ENCODE measurements around the gene CCDC183.
"Not testable (repeated sequence)": the region's sequence is repeated elsewhere in the genome, so short reads cannot be mapped to it uniquely, and the experiment has no call there.

CCDC183 gene

DNA sequence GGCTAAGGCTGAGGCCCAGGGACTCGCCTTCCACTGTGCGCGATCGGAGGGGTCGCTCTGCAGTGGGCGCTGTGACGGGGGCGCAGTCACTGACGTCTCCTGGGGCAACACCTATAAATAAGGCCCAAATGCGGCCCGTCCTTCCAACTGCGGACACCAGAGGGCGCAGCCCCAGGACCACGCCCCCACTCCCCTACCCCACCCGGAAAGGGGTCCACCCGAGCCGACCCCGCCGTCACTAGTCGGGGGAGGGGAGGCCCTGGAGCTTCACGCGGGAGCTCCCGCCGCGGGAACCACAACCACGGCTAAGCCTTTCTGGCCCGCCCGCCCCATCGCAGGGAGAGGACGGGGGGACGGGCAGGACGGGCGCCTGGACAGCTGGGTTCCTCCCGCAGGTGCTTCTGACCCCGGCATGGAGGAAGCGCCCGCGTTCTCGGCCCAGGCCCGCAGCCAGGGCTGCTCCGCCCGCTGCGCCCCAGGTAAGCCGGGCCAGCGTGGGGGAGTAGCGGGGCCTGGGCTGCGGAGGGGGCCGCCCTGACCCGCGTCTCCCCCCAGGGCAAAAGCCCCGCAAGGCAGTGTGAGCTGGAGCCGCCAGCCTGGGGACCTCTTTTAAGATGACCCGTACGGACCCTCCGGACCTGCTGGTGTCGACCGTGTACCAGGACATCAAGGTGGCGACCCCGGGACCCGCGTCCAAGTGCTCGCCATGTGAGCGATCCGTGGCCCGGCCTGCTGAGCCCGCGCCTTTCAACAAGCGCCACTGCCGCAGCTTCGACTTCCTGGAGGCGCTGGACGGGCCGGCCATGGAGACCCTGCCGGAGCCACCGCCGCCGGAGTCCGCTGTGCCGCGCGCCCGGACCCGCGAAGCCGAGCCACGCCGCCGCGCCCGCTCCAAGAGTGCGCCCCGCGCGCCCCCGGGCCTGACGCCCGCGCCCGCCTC, 47.9 kb downstream of the CCDC183 start:
- Histone ChIP-seq H3K4me1 (ENCODE audit: control insufficient read depth, insufficient read depth, low read length) (peaks cover 29% of the 10 kb centered on the region), H3K36me3 (ENCODE audit: control insufficient read depth, insufficient read depth, low read length) (peaks cover 10% of the 10 kb centered on the region)
- not testable (repeated sequence) for H3K4me3 ChIP-seq (ENCODE audit: low read depth, low read length); H3K9ac ChIP-seq (ENCODE audit: low read length); H3K9me3 ChIP-seq (ENCODE audit: control insufficient read depth, insufficient read depth, low read depth, low read length); H3K27me3 ChIP-seq (ENCODE audit: control insufficient read depth, insufficient read depth, low read length); H3K27ac ChIP-seq (ENCODE audit: low read depth, low read length)

DNA sequence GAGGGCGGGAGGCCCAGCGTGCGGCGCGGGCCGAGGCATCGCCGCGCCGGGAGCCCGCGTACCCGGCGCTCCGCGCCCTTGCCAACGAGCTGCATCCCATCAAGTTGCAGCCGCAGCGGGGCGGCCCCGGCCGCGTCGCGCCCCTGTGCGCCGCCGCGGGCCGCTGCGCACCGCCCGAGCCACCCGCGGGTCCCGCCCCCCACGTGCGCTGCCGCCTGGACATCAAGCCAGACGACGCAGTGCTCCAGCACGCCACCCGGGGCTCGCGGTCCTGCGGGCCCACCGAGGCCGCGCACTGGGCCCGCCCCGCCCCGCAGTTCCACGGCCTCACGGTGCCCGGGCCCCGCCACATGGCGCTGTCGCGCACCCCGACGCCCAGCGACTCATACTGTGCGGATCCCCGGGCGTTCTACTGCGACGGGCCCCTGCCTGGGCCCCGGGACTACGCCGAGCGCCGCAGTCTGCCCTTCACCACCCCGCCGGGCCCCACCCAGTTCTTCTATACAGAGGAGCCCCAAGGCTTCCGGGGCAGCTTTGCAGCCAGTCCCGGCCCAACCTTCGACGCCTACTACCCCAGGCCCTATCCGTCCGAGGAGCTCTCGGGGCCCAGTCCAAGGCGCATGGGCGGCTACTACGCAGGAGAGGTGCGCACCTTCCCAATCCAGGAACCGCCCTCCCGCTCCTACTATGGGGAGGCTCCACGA, 48.8 kb downstream of the CCDC183 start:
- H3K27ac ChIP-seq (ENCODE audit: low read depth, low read length), result no peak overlapping the region
- H3K4me3 ChIP-seq (ENCODE audit: low read depth, low read length), result no peak overlapping the region
- H3K27me3 ChIP-seq (ENCODE audit: control insufficient read depth, insufficient read depth, low read length), result peaks cover 5% of the 10 kb centered on the region; the same call in 1 of the 2 replicates
- no peak overlapping the region for H3K9ac ChIP-seq (ENCODE audit: low read length)
- H3K36me3 ChIP-seq (ENCODE audit: control insufficient read depth, insufficient read depth, low read length), result peaks cover 3% of the 10 kb centered on the region
- H3K9me3 ChIP-seq (ENCODE audit: control insufficient read depth, insufficient read depth, low read depth, low read length), result no peaks in the 10 kb centered on the region
- peaks cover 25% of the 10 kb centered on the region for H3K4me1 ChIP-seq (ENCODE audit: control insufficient read depth, insufficient read depth, low read length)

DNA sequence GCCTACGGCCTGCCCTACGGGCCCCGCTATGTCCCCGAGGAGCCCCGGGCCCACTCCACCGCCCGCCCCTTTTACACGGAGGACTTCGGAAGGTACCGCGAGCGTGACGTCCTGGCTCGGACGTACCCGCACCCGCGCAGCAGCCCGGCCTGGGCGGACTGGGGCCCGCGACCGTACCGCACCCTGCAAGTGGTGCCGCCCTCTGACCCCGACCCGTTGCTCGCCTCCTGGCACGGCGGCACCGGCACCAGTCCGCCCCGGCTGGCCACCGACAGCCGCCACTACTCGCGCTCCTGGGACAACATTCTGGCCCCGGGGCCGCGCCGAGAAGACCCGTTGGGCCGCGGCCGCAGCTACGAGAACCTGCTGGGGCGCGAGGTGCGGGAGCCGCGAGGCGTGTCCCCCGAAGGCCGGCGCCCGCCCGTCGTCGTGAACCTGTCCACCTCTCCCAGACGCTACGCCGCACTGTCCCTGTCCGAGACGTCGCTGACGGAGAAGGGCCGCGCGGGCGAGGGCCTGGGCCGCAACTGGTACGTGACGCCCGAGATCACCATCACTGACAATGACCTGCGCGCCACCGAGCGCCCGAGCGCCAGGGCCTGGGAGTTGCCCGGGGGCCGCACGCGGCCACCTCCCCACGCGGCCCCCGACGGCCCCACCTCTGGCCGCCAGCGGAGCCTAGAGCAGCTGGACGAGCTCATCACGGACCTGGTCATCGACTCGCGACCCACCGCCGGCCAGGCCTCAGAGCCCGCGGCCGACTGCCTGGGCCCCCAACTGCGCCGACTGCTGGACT, 49.5 kb downstream of the CCDC183 start:
- Histone ChIP-seq H3K9ac (ENCODE audit: low read length) (no peak overlapping the region), H3K4me1 (ENCODE audit: control insufficient read depth, insufficient read depth, low read length) (peaks cover 25% of the 10 kb centered on the region), H3K4me3 (ENCODE audit: low read depth, low read length) (no peak overlapping the region; the same call in 1 of the 2 replicates), H3K36me3 (ENCODE audit: control insufficient read depth, insufficient read depth, low read length) (peaks cover 7% of the 10 kb centered on the region), H3K27me3 (ENCODE audit: control insufficient read depth, insufficient read depth, low read length) (peaks cover 5% of the 10 kb centered on the region; the same call in 1 of the 2 replicates), H3K9me3 (ENCODE audit: control insufficient read depth, insufficient read depth, low read depth, low read length) (no peaks in the 10 kb centered on the region), H3K27ac (ENCODE audit: low read depth, low read length) (no peak overlapping the region)

DNA sequence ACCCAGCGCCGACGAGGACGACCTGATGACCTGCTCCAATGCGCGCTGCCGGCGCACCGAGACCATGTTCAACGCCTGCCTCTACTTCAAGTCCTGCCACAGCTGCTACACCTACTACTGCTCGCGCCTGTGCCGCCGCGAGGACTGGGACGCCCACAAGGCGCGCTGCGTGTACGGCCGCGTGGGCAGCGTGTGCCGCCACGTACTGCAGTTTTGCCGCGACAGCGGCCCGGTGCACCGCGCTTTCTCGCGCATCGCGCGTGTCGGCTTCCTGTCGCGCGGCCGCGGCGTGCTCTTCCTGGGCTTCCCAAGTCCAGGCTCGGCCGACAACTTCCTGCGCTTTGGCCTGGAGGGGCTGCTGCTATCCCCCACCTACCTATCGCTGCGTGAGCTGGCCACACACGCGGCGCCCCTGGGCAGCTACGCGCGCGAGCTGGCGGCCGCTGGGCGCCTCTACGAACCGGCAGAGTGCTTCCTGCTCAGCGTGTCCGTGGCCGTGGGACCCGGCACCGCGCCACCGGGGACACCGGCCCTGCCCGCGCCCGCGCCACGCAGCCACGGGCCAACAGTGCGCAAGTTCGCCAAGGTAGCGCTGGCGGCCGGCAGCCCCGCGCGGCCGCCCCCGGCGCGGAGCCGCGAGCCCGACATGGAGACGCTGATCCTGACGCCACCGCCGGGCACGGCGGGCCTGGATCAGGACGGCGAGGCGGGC, 50.4 kb downstream of the CCDC183 start:
- no peak overlapping the region for H3K27ac ChIP-seq (ENCODE audit: low read depth, low read length)
- peaks cover 16% of the 10 kb centered on the region for H3K36me3 ChIP-seq (ENCODE audit: control insufficient read depth, insufficient read depth, low read length)
- no peaks in the 10 kb centered on the region for H3K9me3 ChIP-seq (ENCODE audit: control insufficient read depth, insufficient read depth, low read depth, low read length)
- peak overlapping the region; percentile 49 for H3K9ac ChIP-seq (ENCODE audit: low read length)
- H3K4me3 ChIP-seq (ENCODE audit: low read depth, low read length), result peak overlapping the region; percentile 64
- H3K4me1 ChIP-seq (ENCODE audit: control insufficient read depth, insufficient read depth, low read length), result peaks cover 16% of the 10 kb centered on the region
- peaks cover 5% of the 10 kb centered on the region; the same call in 1 of the 2 replicates for H3K27me3 ChIP-seq (ENCODE audit: control insufficient read depth, insufficient read depth, low read length)

DNA sequence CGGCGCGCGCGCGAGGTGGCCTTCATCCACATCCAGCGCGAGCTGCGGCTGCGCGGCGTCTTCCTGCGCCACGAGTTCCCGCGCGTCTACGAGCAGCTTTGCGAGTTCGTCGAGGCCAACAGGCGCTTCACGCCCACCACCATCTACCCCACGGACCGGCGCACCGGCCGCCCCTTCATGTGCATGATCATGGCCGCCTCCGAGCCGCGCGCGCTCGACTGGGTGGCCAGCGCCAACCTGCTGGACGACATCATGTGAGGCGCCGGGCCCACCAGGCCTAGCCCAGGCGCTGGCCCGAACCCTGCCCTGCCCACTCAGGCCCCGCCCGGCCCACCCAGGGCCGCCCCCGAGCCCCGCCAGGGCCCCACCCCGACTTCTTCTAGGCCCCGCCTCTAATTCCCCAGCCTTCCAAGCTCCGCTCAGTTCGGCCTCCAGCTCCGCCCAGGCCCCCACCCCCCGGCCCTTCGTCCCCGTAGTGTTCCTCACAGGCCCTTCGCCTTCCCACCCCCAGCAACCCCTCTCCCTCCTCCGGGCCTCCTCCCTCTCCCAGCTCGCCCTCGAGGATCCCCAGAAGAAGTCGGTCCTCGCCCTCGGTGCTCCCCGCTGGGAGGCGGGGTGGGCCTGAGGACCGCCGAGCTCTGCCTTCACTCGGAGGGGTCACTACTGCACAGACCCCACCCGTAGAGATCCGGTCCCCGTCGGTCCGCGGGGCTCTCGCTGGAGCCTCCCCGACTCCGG, 51.1 kb downstream of the CCDC183 start:
- Histone ChIP-seq H3K9ac (ENCODE audit: low read length) (peak overlapping the region; percentile 84), H3K27me3 (ENCODE audit: control insufficient read depth, insufficient read depth, low read length) (peaks cover 5% of the 10 kb centered on the region; the same call in 1 of the 2 replicates), H3K9me3 (ENCODE audit: control insufficient read depth, insufficient read depth, low read depth, low read length) (no peaks in the 10 kb centered on the region), H3K36me3 (ENCODE audit: control insufficient read depth, insufficient read depth, low read length) (peaks cover 20% of the 10 kb centered on the region), H3K27ac (ENCODE audit: low read depth, low read length) (peak overlapping the region; percentile 89; the same call in 1 of the 2 replicates), H3K4me1 (ENCODE audit: control insufficient read depth, insufficient read depth, low read length) (peaks cover 12% of the 10 kb centered on the region), H3K4me3 (ENCODE audit: low read depth, low read length) (peak overlapping the region; percentile 97)

DNA sequence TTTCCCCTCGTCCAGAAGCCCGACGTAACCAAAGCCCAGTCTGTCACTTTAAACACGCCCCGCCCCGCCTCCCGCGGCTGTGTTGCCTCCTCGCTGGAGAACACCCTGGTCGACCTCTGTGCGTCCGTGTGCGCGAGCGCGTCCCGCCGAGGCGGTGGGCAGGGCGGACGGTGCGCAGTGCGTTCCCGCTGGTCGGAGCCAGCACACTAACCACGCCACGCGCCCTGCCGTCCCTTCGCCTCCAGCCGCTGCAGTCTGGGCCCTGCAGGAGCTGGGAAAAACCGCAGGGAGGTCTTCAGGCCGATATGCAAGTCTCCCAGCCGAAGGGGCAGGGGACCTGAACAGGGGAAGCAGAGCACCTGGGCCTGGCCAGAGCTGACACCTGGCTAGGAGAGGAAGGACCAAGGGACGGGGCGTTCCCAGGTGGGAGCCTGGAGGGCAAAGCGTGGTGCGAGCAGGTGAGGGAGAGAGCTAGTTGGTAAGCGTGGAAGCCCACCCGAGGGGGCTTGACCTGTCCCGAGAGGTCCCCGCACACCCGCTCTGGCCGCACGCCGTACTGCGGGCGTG, 51.8 kb downstream of the CCDC183 start:
- peaks cover 9% of the 10 kb centered on the region for H3K4me1 ChIP-seq (ENCODE audit: control insufficient read depth, insufficient read depth, low read length)
- H3K27ac ChIP-seq (ENCODE audit: low read depth, low read length), result peak overlapping the region; percentile 89; the same call in 1 of the 2 replicates
- peak overlapping the region; percentile 97 for H3K4me3 ChIP-seq (ENCODE audit: low read depth, low read length)
- H3K9me3 ChIP-seq (ENCODE audit: control insufficient read depth, insufficient read depth, low read depth, low read length), result no peaks in the 10 kb centered on the region
- peaks cover 5% of the 10 kb centered on the region; the same call in 1 of the 2 replicates for H3K27me3 ChIP-seq (ENCODE audit: control insufficient read depth, insufficient read depth, low read length)
- peak overlapping the region; percentile 84 for H3K9ac ChIP-seq (ENCODE audit: low read length)
- H3K36me3 ChIP-seq (ENCODE audit: control insufficient read depth, insufficient read depth, low read length), result peaks cover 20% of the 10 kb centered on the region

DNA sequence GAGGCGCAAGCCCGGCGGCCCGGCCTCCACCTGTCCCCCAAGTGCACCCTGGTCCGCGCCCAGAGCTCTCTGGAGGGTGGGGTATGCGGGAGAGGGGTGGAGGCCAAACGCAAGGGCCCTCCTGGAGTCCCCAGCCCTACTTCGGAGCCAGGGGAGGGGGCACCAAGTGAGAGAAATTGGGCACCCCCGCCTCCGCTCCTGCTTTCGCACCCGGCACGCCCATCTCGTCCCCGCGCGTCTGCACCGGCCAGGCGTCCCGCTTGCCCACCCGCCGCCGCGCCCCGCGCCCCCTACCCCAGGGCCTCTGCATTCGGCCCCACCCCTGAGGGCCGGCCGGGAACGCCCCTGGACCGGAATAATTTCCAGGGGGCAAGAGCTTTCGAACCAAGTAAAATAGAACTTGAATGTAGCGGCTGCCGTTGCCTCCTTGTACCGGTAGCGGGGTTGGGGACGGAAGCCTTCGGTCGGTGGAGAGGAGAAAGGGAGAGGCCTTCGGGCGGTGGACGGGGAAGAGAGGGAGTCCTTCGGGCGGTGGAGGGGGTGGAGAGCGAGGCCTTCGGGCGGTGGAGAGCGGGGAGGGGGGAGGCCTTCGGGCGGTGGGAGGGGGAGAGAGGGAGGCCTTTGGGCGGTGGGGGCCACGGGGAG, 52.4 kb downstream of the CCDC183 start:
- peak overlapping the region; percentile 89; the same call in 1 of the 2 replicates for H3K27ac ChIP-seq (ENCODE audit: low read depth, low read length)
- peak overlapping the region; percentile 97 for H3K4me3 ChIP-seq (ENCODE audit: low read depth, low read length)
- H3K27me3 ChIP-seq (ENCODE audit: control insufficient read depth, insufficient read depth, low read length), result peaks cover 5% of the 10 kb centered on the region; the same call in 1 of the 2 replicates
- peaks cover 9% of the 10 kb centered on the region for H3K4me1 ChIP-seq (ENCODE audit: control insufficient read depth, insufficient read depth, low read length)
- no peaks in the 10 kb centered on the region for H3K9me3 ChIP-seq (ENCODE audit: control insufficient read depth, insufficient read depth, low read depth, low read length)
- peaks cover 20% of the 10 kb centered on the region for H3K36me3 ChIP-seq (ENCODE audit: control insufficient read depth, insufficient read depth, low read length)
- peak overlapping the region; percentile 84 for H3K9ac ChIP-seq (ENCODE audit: low read length)

DNA sequence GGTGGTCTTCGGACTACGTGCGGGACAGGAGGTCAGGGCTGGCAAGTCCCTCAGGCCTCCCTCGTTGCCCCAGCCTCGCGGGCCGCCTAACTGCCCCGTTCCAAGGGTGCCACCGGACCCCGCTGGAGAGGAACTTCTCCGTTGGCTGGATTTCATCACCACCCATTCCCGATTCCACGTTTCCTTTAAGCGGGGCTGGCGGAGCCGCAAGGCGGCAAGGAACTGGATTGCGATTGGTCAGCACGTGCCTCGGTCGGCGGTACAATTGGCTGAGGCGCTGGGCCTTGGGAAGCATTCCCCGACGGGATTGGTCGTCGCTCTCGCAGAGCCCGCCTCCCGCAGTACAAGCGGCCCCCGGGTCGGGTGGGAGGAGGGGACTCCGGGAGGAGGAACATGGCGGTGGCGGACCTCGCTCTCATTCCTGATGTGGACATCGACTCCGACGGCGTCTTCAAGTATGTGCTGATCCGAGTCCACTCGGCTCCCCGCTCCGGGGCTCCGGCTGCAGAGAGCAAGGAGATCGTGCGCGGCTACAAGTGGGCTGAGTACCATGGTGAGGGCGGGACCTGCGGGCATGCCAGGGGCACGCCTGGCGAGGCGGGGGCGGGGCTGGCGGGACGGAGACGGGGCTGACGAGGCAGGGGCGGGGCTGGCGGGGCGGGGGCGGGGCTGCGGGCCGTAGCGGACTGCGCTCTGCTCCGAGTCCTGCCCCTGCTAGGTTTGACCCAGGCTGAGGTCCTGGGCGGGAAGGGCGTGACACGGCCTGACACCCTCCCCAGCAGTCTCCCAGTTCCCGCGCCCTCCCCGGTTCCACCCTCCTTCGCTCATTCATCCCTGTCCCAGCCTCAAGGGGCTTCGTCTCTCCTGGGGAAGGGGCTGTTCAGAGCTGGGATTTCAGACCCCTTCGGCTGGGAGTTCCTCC, 53.2 kb downstream of the CCDC183 start, which contains the start of gene PHPT1:
PHPT1 (plus strand) TSS at position 372 of the 922 bp plus-strand sequence; CDS start at position 394, 22 bp downstream.
- Histone ChIP-seq H3K27me3 (ENCODE audit: control insufficient read depth, insufficient read depth, low read length) (peaks cover 5% of the 10 kb centered on the region; the same call in 1 of the 2 replicates), H3K36me3 (ENCODE audit: control insufficient read depth, insufficient read depth, low read length) (peaks cover 20% of the 10 kb centered on the region), H3K9me3 (ENCODE audit: control insufficient read depth, insufficient read depth, low read depth, low read length) (no peaks in the 10 kb centered on the region), H3K27ac (ENCODE audit: low read depth, low read length) (peak within 1 kb of the TSS; percentile 89), H3K4me1 (ENCODE audit: control insufficient read depth, insufficient read depth, low read length) (peaks cover 9% of the 10 kb centered on the region), H3K4me3 (ENCODE audit: low read depth, low read length) (peak within 1 kb of the TSS; percentile 97), H3K9ac (ENCODE audit: low read length) (peak within 1 kb of the TSS; percentile 84)

Data from HUES6 (cell line).